Loucy (cell line): ENCODE results near the gene GSG1L.

Experiments
- CTCF ChIP-seq: fragments of 200-600 bp; sonication (generic); conservative IDR thresholded peaks from 2 replicates; pipeline ENCODE4 v1.5.1; 2014; ENCODE audit warnings: mild to moderate bottlenecking, antibody characterized with exemption, low read length
- EZH2phosphoT487 ChIP-seq: fragments of 200-600 bp; IDR thresholded peaks from 2 replicates; pipeline ENCODE4 v1.6.1; 2018; ENCODE audit warnings: antibody characterized with exemption, mild to moderate bottlenecking, moderate library complexity, borderline replicate concordance

DNA sequence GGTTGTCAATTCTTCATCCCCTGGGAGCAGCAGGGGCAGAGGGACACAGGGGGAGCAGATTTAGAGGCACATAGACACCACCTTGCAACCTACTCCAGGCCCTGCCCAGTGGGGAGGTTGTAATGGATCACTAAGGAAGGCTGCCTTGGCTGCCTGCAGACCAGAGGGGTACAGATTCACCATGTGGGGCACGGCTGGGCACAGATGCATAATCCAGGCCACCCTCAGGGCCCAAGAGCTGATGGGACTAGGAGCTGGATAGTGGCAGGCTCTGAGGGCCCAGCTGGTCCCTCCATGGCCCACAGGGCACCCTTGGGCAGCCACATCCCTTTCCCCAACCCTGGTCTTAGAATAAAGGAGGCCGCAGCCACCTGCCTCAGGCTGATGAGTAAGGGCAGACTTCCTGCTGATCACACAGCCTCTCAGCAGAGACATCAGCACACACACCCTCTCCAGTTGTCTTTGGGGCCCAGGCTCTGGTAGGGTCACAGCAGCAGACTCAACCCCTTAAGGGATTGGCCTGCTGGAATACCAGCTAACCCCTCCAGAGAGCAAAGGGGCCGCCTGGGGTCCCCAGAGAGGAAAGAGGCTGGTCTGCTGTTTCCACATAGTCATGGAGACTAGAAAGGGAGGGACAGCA, 224.9 kb downstream of the GSG1L start:
- no peak for TF ChIP-seq CTCF
- TF ChIP-seq EZH2phosphoT487, result no peak
